IMR-90 (cell line): ENCODE results near the gene H6PD.

Experiments
- BHLHE40 ChIP-seq: fragments of 150-350 bp; IDR thresholded peaks from 2 replicates; pipeline ENCODE4 v1.6.1; 2016; ENCODE audit warnings: mild to moderate bottlenecking, low read depth, low read length
- CHD1 ChIP-seq: IDR thresholded peaks from 2 replicates; pipeline ENCODE4 v1.6.1; 2012; ENCODE audit warnings: low read depth, low read length, improper control_type of control experiment
- FOS ChIP-seq: fragments of 150-350 bp; IDR thresholded peaks from 2 replicates; pipeline ENCODE4 v1.6.1; 2016; ENCODE audit warnings: low read depth, low read length
- MAFK ChIP-seq: IDR thresholded peaks from 2 replicates; pipeline ENCODE4 v1.6.1; 2012; ENCODE audit warnings: low read depth, low read length, improper control_type of control experiment
- POLR2A ChIP-seq: IDR thresholded peaks from 2 replicates; pipeline ENCODE4 v1.6.1; 2012; ENCODE audit warnings: mild to moderate bottlenecking, low read depth, low read length
- RAD21 ChIP-seq: IDR thresholded peaks from 2 replicates; pipeline ENCODE4 v1.6.1; 2012; ENCODE audit warnings: low read length, improper control_type of control experiment
- RCOR1 ChIP-seq: IDR thresholded peaks from 2 replicates; pipeline ENCODE4 v1.6.1; 2012; ENCODE audit warnings: mild to moderate bottlenecking, low read length, improper control_type of control experiment; ENCODE audit not compliant: insufficient replicate concordance
- TF ChIP-seq, protein P1 (sequence below): conservative IDR thresholded peaks from 2 replicates; pipeline ENCODE4 v1.5.1; 2012; ENCODE audit warnings: mild to moderate bottlenecking, low read depth, low read length, improper control_type of control experiment
- TF ChIP-seq, protein P2 (sequence below): fragments of 150-350 bp; IDR thresholded peaks from 2 replicates; pipeline ENCODE4 v1.6.1; 2017; ENCODE audit warnings: mild to moderate bottlenecking, antibody characterized with exemption, low read length, low read depth

- TF ChIP-seq, protein P1, sequence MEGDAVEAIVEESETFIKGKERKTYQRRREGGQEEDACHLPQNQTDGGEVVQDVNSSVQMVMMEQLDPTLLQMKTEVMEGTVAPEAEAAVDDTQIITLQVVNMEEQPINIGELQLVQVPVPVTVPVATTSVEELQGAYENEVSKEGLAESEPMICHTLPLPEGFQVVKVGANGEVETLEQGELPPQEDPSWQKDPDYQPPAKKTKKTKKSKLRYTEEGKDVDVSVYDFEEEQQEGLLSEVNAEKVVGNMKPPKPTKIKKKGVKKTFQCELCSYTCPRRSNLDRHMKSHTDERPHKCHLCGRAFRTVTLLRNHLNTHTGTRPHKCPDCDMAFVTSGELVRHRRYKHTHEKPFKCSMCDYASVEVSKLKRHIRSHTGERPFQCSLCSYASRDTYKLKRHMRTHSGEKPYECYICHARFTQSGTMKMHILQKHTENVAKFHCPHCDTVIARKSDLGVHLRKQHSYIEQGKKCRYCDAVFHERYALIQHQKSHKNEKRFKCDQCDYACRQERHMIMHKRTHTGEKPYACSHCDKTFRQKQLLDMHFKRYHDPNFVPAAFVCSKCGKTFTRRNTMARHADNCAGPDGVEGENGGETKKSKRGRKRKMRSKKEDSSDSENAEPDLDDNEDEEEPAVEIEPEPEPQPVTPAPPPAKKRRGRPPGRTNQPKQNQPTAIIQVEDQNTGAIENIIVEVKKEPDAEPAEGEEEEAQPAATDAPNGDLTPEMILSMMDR: no peak
- TF ChIP-seq BHLHE40 (peak; percentile 63; the same call in 1 of the 2 replicates), FOS (peak; percentile 99), POLR2A (no peak), MAFK (no peak; the same call in 1 of the 2 replicates), RAD21 (no peak), RCOR1 (peak; percentile 97), CHD1 (0 out of 2 replicates have a peak, but pooled peaks have one; percentile 61)
- TF ChIP-seq, protein P2, sequence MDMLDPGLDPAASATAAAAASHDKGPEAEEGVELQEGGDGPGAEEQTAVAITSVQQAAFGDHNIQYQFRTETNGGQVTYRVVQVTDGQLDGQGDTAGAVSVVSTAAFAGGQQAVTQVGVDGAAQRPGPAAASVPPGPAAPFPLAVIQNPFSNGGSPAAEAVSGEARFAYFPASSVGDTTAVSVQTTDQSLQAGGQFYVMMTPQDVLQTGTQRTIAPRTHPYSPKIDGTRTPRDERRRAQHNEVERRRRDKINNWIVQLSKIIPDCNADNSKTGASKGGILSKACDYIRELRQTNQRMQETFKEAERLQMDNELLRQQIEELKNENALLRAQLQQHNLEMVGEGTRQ: peak; percentile 47; the same call in 1 of the 2 replicates
Observed at GRCh38 chr1:9275567-9276034, 41.0 kb downstream of the H6PD start.
